Mammary epithelial cell (primary cell): Measurements from ENCODE around the gene PLTP.

Experiments
- CTCF ChIP-seq, 2 donors: IDR thresholded peaks in 1 of 2; conservative IDR thresholded peaks in 1 of 2; 2 replicates each; pipeline ENCODE4 v1.5.1; 2011 to 2012; ENCODE audit warnings: inconsistent platforms in 2 of 2, low read length in 2 of 2, mild to moderate bottlenecking in 2 of 2, control low read depth in 1 of 2, low read depth in 1 of 2; ENCODE audit not compliant: insufficient read depth in 1 of 2; ENCODE audit errors: extremely low read depth in 1 of 2
- EZH2 ChIP-seq: IDR thresholded peaks from 2 replicates; pipeline ENCODE4 v1.6.1; 2012; ENCODE audit warnings: low read length, inconsistent platforms, borderline replicate concordance

DNA sequence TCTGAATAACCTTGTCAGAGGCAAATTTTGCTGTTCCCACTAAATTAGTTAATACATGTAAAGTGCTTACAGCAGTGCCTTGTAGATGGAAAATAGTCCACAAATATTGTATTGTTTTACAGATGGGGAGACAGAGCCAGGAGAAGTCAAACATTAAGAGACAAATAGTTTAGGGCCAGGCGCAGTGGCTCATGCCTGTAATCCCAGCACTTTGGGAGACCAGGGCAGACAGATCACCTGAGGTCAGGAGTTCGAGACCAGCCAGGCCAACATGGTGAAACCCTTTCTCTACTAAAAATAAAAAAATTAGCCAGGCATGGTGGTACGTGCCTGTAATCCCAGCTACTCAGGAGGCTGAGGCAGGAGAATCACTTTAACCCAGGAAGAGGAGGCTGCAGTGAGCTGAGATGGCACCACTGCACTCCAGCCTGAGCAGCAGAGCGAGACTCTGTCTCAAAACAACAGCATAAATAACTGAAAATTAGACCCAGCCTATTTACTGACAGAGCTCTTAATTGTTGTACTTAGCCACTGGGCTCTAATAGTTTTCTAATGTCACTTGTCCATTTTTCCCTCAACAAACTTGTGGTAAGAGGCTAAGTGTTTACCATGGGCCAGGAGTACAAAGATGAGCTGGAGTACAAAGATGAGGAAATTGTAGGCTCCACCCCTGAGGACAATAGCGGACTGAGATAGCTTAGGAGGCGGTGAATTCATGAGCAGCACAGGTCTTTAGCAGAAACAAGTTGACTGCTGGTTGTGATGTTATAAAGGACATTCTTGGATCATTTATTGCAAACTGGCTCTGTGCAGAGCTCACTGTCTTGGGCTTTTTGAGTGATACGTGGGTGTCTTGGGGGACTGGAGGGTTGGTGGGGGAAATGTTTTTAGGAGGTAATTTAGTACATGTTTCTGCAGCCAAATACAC lies 48.1 kb downstream of the PLTP start:
- TF ChIP-seq CTCF (conservative IDR thresholded peaks at IDR 0.05 in 1 of 2, IDR thresholded peaks at IDR 0.05 in 1 of 2; ENCODE audit: extremely low read depth in 1 of 2, insufficient read depth in 1 of 2, low read depth in 1 of 2, low read length in 2 of 2) = no peak
- no peak for TF ChIP-seq EZH2
